IPS DF 6.9 (cell line): ENCODE results near the gene DSE.
"Not testable (repeated sequence)": the region's sequence is repeated elsewhere in the genome, so short reads cannot be mapped to it uniquely, and the experiment has no call there.

Source experiments
- DNase-seq: peaks from one replicate; pipeline ENCODE4 v3.0.0-alpha.2; 2013; ENCODE audit warnings: low read depth, low spot score
- H3K27ac ChIP-seq: one replicate; pipeline ENCODE4 v1.5.1; 2013; ENCODE audit warnings: low read length, control low read depth
- H3K27me3 ChIP-seq: 2 replicates; pipeline ENCODE4 v1.6.1; 2013; ENCODE audit warnings: mild to moderate bottlenecking, low read length; ENCODE audit not compliant: control insufficient read depth, insufficient read depth
- H3K36me3 ChIP-seq: 2 replicates; pipeline ENCODE4 v1.6.1; 2013; ENCODE audit warnings: low read length; ENCODE audit not compliant: control insufficient read depth, insufficient read depth
- H3K4me1 ChIP-seq: 2 replicates; pipeline ENCODE4 v1.6.1; 2013; ENCODE audit warnings: low read length; ENCODE audit not compliant: control insufficient read depth, insufficient read depth
- H3K4me3 ChIP-seq: 2 replicates; pipeline ENCODE4 v1.5.1; 2013; ENCODE audit warnings: mild to moderate bottlenecking, low read length
- H3K9me3 ChIP-seq: 2 replicates; pipeline ENCODE4 v1.6.1; 2013; ENCODE audit warnings: low read length, inconsistent platforms; ENCODE audit not compliant: control insufficient read depth, insufficient read depth
- WGBS: extraction: QIAGEN DNeasy Blood & Tissue Kit; methylation state at CpG from one replicate; pipeline ENCODE4 v1.1.7; 2013; ENCODE audit warnings: mixed read lengths, missing lambda C conversion rate; ENCODE audit not compliant: insufficient read length, insufficient coverage; 5-methylcytosine and 5-hydroxymethylcytosine counted together

The DSE gene

DNA sequence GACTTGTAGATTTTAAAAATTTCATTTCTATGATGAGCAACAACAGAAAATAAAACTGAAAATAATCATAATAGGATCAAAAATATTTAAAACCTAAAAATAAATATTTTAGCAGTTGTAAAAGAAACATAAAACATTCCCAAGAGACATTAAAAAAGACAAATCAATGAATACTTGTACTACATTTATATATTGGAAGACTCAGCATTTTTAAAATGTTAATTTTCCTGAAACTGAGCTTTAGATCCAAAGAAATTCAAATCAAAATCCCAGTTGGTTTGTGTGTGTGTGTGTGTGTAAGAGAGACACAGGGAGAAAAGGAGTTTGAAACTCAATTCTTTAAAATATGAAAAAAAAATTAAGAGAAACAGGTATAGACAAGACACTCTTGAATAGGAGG is 38.7 kb upstream of the DSE start:
- Histone ChIP-seq H3K4me1 (peaks cover 1% of the 10 kb centered on the region; the same call in 1 of the 2 replicates), H3K9me3 (no peaks in the 10 kb centered on the region; the same call in 1 of the 2 replicates), H3K4me3 (no peak overlapping the region), H3K27ac (no peak overlapping the region), H3K36me3 (no peaks in the 10 kb centered on the region), H3K27me3 (no peaks in the 10 kb centered on the region)
- DNase-seq, result no peak

GRCh38 chr6:116334638-116335409 is 35.9 kb upstream of the DSE start:
- H3K4me3 ChIP-seq, H3K27ac ChIP-seq, DNase-seq, H3K4me1 ChIP-seq, H3K27me3 ChIP-seq, H3K9me3 ChIP-seq, H3K36me3 ChIP-seq: not testable (repeated sequence)

- H3K9me3 ChIP-seq, result no peaks in the 10 kb centered on the region
- WGBS, result 100% methylated on average over 1 of the region's 1 CpG
These were observed 35.0 kb upstream of the DSE start for GRCh38 chr6:116335612-116336215.

DNA sequence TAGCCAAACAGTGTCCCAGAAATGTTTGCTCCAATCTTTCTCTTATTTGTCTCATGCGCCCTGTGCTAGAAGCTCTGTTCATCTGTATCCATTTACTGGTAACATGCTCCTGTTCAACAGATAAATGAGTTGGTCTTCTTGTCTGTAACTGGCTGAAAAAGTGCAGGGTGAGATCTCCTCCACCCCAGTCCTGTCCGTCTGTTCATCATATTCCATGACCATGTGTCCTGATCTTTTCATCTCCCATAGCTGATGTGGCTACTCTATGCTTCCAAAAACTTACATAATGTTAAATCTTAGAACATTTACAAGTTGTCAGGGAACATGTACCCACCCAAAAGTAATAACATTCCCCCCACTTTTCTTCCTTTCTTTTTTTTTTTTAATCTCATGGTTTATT is 31.8 kb upstream of the DSE start:
- no peak overlapping the region for H3K27ac ChIP-seq
- H3K36me3 ChIP-seq, result no peaks in the 10 kb centered on the region
- H3K9me3 ChIP-seq, result no peaks in the 10 kb centered on the region
- no peaks in the 10 kb centered on the region; the same call in 1 of the 2 replicates for H3K27me3 ChIP-seq
- DNase-seq, result no peak
- no peak overlapping the region for H3K4me3 ChIP-seq
- WGBS, result no CpG with 5 or more reads among the region's 2 CpGs
- no peaks in the 10 kb centered on the region for H3K4me1 ChIP-seq

More at GRCh38 chr6:116335612-116336215, 35.0 kb upstream of the DSE start:
- no peaks in the 10 kb centered on the region for H3K4me1 ChIP-seq
- H3K4me3 ChIP-seq, result no peak overlapping the region
- H3K27ac ChIP-seq, result no peak overlapping the region
- no peak for DNase-seq
- no peaks in the 10 kb centered on the region; the same call in 1 of the 2 replicates for H3K27me3 ChIP-seq
- H3K36me3 ChIP-seq, result no peaks in the 10 kb centered on the region

GRCh38 chr6:116340625-116341024 is 30.1 kb upstream of the DSE start:
- WGBS, result no CpG with 5 or more reads among the region's 5 CpGs
- H3K27me3 ChIP-seq, H3K27ac ChIP-seq, H3K9me3 ChIP-seq, DNase-seq, H3K4me3 ChIP-seq, H3K4me1 ChIP-seq, H3K36me3 ChIP-seq: not testable (repeated sequence)

DNA sequence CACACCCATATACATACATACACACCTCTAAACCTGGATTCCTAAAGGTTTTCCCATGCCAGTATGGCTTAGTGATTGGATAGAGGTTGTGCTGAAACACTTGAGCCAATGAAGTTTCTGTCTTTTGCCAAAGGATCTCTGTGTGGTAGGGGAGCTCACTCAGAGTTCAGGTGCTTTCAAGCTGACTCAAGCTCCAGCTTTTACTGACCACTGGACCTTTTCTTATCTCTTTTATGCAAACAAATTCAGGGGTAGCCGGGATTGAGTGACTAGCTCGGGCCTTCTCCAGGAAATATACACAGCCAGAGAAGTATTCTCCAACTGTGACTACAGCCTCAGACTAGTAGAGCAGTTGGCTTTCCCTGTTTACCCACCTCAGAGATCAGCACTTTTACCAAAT is 21.5 kb upstream of the DSE start:
- Histone ChIP-seq H3K27me3 (no peaks in the 10 kb centered on the region), H3K27ac (no peak overlapping the region), H3K36me3 (no peaks in the 10 kb centered on the region), H3K9me3 (no peaks in the 10 kb centered on the region), H3K4me1 (no peaks in the 10 kb centered on the region), H3K4me3 (no peak overlapping the region)
- no peak for DNase-seq
- no CpG with 5 or more reads among the region's 2 CpGs for WGBS

DNA sequence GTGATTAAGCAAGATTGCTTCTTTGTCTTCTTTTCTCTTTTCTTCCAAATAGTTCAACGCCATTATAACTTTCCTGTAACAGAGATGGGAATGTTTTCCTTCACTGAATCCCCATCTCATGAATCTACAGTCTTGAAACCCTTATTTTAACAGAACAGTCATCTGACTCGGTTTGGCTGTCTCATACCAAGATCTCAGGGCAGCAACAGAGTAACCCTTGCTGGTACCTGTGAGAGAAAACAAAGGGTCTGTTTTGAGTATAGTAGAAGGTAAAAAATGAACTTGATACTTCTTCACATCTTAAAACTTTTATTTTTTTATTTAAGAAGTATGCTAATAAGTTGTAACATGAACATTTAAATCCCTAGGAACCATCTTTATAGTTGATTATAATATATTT is 19.6 kb upstream of the DSE start:
- no peaks in the 10 kb centered on the region for H3K4me1 ChIP-seq
- H3K9me3 ChIP-seq, result no peaks in the 10 kb centered on the region
- no peak for DNase-seq
- no peak overlapping the region for H3K4me3 ChIP-seq
- no CpG with 5 or more reads among the region's 2 CpGs for WGBS
- H3K27me3 ChIP-seq, result no peaks in the 10 kb centered on the region
- H3K27ac ChIP-seq, result no peak overlapping the region
- no peaks in the 10 kb centered on the region for H3K36me3 ChIP-seq

DNA sequence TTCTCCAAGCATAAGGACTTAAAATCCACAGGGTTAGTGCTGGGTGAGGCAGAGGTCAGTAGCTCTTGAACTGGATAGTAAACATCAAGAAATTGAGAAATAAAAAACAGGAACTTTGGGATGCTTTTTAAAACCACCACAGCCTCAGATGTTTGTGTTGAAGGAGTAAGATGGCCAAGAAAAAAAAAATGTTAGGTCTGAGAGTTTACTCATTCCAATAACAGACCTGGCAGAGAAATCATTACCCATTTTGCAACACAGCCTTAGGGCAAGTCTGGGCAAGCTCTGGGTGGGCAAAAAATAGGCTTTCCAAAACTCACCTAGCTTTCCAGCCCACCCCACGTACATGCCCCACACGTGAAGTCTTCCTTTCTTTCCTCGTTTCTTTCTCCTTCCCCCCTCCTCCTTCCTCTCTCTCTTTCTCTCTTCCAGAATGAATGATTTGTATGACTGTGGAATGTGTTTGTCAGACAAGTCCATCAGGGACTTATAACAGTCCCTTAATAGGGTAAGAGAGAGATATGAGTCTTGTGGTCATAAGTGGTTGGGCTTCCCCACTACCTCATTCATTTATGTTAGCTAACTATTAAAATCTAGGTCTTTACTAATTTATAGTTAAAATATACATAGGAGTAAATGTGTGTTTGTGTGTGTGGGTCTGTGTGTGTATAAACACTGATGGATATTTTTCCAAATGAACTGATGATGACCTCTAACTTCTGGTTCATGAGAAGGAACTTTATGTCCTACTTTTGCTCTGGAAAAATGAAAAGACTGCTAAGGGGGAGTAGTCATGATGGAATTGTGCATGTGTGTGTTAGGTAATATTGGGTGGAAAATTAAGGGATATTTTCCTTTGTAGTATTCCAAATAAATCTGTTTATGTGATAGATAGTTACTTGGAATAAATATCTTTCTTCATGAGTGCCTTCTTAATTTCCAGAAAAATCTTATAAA is 18.0 kb upstream of the DSE start:
- Histone ChIP-seq H3K4me1 (no peaks in the 10 kb centered on the region), H3K27ac (no peak overlapping the region), H3K4me3 (no peak overlapping the region), H3K27me3 (no peaks in the 10 kb centered on the region), H3K36me3 (no peaks in the 10 kb centered on the region), H3K9me3 (no peaks in the 10 kb centered on the region)
- DNase-seq, result no peak
- WGBS, result no CpG with 5 or more reads among the region's 3 CpGs

DNA sequence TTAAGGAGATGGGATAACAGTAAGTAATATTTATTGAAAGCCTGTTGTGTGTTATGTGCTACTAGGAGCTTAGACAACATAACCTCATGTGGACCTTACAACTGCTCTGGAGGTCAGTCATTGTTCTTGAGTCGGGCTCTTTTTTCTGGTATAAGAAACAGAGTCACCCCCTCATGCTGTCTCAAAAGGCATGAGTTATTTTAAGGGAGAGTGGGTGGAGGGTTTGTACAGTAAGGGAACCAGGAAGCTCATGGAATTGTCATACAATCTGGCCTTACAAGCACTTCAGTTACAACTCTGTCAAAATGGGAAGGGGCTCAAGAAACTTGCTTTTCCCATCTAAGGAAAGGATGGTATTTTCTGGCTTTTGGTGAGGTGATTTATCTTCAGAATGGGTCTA is 16.5 kb upstream of the DSE start:
- Histone ChIP-seq H3K27ac (no peak overlapping the region), H3K4me3 (no peak overlapping the region), H3K4me1 (no peaks in the 10 kb centered on the region), H3K27me3 (no peaks in the 10 kb centered on the region), H3K9me3 (no peaks in the 10 kb centered on the region), H3K36me3 (no peaks in the 10 kb centered on the region)
- WGBS, result no CpG with 5 or more reads among the region's 1 CpG
- no peak for DNase-seq

GRCh38 chr6:116355796-116356195 is 15.0 kb upstream of the DSE start:
- H3K27me3 ChIP-seq, result no peaks in the 10 kb centered on the region
- DNase-seq, result no peak
- no peaks in the 10 kb centered on the region for H3K9me3 ChIP-seq
- H3K4me3 ChIP-seq, result no peak overlapping the region
- WGBS, result no CpG with 5 or more reads among the region's 3 CpGs
- no peaks in the 10 kb centered on the region for H3K36me3 ChIP-seq
- H3K4me1 ChIP-seq, result no peaks in the 10 kb centered on the region
- H3K27ac ChIP-seq, result no peak overlapping the region
